Glomerular visceral epithelial cell (primary cell): ENCODE data around the gene CHMP3.
"Not testable (repeated sequence)": the region's sequence is repeated elsewhere in the genome, so short reads cannot be mapped to it uniquely, and the experiment has no call there.

Source experiments
- DNase-seq: peaks from one replicate; pipeline ENCODE4 v3.0.0-alpha.2; 2016; ENCODE audit errors: extremely low spot score

The CHMP3 gene

DNA sequence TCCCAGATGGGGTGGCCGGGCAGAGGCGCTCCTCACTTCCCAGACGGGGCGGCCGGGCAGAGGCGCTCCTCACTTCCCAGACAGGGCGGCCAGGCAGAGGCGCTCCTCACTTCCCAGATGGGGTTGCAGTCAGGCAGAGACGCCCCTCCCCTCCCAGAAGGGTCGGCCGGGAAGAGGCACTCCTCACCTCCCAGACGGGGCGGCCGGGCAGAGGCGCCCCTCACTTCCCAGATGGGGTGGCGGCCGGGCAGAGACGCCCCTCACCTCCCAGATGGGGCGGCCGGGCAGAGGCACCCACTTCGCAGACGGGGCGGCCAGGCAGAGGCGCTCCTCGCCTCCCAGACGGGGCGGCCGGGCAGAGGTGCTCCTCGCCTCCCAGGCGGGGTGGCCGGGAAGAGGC, 13.8 kb downstream of the CHMP3 start:
- DNase-seq: not testable (repeated sequence)

DNA sequence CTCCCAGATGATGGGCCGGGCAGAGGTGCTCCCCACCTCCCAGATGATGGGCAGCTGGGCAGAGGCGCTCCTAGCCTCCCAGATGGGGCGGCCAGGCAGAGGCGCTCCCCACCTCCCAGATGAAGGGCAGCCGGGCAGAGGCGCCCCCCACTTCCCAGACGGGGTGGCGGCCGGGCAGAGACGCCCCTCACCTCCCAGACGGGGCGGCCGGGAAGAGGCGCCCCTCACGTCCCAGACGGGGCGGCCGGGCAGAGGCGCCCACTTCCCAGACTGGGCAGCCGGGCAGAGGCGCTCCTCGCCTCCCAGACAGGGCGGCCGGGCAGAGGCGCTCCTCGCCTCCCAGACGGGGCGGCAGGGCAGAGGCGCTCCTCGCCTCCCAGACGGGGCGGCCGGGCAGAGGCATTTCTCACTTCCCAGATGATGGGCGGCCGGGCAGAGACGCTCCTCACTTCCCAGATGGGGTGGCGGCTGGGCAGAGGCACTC, 14.3 kb downstream of the CHMP3 start:
- not testable (repeated sequence) for DNase-seq

DNA sequence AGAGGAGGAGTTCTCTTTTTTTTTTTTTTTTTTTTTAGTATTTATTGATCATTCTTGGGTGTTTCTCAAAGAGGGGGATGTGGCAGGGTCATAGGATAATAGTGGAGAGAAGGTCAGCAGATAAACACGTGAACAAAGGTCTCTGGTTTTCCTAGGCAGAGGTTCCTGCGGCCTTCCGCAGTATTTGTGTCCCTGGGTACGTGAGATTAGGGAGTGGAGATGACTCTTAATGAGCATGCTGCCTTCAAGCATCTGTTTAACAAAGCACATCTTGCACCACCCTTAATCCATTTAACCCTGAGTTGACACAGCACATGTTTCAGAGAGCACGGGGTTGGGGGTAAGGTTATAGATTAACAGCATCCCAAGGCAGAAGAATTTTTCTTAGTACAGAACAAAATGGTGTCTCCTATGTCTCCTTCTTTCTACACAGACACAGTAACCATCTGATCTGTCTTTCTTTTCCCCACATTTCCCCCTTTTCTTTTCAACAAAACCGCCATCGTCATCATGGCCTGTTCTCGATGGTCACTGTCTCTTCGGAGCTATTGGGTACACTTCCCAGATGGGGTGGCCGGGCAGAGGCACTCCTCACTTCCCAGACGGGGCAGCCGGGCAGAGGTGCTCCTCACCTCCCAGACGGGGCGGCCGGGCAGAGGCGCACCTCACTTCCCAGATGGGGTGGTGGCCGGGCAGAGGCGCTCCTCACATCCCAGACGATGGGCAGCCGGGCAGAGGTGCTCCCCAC, 14.9 kb downstream of the CHMP3 start:
- not testable (repeated sequence) for DNase-seq

DNA sequence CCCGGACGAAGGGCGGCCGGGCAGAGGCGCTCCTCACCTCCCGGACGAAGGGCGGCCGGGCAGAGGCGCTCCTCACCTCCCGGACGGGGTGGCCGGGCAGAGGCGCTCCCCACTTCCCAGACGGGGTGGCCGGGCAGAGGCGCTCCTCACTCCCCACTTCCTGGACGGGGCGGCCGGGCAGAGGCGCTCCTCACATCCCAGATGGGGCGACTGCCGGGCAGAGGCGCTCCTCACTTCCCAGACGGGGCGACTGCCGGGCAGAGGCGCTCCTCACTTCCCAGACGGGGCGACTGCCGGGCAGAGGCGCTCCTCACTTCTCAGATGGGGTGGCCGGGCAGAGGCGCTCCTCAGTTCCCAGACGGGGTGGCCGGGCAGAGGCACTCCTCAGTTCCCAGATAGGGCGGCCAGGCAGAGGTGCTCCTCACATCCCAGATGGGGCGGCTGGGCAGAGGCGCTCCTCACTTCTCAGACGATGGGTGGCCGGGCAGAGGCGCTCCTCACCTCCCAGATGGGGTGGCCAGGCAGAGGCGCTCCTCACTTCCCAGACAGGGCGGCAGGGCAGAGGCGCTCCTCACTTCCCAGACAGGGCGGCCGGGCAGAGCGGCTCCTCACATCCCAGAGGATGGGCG, 17.8 kb downstream of the CHMP3 start:
- not testable (repeated sequence) for DNase-seq

DNA sequence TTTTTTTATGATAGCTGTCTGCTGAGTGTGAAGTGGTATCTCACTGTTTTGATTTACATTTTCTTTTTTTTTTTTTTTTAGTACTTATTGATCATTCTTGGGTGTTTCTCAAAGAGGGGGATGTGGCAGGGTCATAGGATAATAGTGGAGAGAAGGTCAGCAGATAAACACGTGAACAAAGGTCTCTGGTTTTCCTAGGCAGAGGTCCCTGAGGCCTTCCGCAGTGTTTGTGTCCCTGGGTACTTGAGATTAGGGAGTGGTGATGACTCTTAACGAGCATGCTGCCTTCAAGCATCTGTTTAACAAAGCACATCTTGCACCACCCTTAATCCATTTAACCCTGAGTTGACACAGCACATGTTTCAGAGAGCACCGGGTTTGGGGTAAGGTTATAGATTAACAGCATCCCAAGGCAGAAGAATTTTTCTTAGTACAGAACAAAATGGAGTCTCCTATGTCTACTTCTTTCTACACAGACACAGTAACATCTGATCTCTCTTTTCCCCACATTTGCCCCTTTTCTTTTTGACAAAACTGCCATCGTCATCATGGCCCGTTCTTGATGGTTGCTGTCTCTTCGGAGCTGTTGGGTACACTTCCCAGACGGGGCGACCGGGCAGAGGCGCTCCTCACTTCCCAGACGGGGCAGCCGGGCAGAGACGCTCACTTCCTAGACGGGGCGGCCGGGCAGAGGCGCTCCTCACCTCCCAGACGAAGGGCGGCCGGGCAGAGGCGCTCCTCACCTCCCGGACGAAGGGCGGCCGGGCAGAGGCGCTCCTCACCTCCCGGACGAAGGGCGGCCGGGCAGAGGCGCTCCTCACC, 18.8 kb downstream of the CHMP3 start:
- not testable (repeated sequence) for DNase-seq

DNA sequence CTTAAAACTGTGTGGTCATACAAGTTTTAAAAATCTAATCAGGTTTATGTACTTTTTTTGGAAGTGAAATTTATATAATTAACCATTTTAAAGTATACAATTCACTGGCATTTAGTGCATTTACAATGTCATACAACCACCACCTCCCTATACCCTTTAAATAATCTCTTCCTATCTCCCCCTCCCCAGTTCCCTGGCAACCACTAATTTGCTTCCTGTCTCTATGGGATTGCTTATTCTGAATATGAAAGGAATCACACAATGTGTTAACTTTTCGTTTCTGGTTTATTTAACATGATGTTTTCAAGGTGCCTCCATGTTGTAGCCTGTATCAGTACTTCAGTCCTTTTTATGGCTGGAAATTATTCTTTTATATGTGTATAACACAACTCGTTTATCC, 19.4 kb downstream of the CHMP3 start:
- DNase-seq: no peak

DNA sequence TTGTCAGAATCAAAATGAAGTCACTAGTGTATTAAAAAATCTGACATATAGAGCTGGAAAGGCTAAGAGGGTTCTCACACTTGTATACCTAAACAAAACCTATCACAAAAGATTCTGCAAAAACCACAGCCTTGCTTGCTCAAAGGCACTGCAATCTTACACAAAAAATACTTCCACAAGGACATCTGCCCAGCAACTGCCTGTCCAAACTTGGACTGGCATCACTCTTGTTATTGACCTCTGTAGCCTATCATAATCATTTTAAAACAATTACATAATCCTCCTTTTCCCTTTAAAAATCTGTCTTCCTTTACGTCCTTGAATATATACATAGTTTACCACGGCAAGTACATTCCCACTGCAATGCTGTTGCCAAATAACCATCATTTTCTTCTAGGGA, 19.9 kb downstream of the CHMP3 start:
- DNase-seq: no peak

DNA sequence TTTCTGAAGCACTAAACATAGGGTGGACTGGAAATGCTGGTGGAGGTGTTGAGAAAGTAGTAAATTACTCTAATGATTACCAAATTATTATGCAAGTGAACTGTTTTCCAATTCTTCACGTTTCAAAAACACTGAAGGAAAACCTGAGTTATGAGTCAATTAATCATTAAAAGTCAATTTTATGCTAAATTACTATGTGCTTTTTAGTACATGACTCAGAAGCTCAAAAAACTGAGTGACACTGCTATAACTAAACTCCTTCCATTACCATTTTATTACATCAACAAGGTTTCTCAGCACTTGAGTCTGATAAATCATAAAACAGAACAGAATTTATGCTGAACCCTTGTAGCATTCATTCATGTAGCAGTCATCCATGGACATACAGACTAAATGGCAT, 20.4 kb downstream of the CHMP3 start:
- DNase-seq: no peak

DNA sequence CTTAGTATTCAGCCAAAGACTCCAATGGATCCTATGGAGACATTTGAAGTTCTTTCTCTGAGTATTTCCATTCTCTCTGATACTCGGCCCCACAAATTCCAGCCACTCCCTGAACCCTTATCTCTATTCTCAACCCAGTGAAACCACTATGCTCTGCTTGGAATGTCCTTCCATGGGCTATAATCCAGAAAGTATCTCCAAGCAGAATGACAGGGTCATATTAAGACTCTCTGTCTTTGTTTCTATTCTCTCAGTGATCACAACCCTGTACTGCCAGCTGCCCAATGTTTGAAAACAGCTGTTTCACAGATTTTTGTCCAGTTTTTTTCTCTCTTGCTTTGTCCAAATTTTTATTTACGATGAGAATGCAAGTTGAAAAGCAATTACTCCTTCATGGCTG, 21.9 kb downstream of the CHMP3 start:
- DNase-seq: no peak

DNA sequence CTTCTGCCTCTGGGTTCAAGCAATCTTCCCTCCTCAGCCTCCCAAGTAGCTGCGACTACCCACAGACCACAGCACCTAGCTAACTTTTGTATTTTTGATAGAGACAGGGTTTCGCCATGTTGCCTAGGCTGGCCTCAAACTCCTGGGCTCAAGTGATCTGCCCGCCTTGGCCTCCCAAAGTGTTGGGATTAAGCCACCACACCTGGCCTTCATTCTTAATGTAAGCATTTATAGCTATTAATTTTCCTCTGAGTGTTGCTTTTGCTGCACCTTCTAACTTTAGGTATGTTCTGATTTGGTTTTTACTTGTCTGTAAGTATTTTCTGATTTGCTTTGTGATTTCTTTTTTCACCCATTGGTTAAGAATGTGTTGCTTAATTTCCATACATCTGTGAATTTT, 29.7 kb downstream of the CHMP3 start:
- no peak for DNase-seq

DNA sequence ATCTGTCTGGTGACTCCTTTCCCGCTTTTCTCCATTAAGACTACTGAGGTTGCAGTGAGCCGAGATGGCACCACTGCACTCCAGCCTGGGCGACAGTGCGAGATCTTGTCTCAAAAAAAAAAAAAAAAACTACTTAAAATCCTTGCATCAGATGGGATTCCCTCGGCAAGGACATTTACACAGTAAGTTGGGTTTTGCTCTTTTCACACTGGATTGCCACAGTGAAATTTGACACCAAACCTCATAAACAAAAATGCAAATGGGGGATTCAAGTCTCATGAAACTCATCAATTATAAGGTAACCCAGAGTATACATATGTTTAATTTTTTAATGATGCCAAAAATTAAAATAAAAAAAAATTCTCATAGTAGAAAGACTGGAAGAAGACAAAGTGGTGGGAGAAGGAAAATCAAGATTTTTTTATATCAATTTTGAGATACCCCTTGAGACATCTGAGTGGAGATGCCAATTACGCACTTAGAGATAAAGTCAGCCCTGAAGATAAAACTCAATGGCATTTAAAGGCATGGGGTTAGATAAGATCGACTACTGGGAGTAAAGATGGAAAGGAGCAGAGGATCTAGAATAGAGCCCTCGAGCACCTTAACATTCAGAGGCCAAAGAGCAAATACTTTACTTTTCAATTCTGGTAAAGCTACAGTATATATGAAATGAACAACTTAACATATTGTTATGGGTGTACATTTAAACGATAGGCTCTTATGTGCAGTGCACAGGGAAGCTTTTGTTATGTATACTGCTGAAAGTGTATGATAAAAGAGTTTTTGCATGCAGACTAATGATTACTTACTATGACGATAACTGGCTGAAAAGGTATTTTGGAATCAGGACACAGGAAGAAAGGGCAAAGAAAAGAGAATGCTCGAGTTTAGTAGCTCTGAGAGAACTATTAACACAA, 37.6 kb downstream of the CHMP3 start:
- no peak for DNase-seq

DNA sequence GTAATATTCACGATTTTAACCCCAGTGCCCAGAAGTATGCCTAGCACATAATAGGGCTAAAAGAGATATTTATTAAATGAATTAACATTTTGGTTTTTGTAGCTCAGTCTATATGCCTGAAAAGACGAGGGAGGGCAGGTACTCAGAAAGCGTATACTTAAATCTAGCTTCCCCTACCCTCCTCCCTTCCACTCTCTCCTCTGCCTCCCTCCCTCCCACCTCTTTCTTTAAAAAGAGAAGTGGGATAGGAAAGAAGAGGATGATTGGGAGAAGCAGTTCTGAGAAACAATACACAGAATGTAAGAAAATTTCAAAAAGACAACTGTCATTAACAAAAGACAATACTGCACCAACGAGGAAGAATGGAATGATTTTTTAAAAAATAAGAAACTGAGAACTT, 39.8 kb downstream of the CHMP3 start:
- no peak for DNase-seq

DNA sequence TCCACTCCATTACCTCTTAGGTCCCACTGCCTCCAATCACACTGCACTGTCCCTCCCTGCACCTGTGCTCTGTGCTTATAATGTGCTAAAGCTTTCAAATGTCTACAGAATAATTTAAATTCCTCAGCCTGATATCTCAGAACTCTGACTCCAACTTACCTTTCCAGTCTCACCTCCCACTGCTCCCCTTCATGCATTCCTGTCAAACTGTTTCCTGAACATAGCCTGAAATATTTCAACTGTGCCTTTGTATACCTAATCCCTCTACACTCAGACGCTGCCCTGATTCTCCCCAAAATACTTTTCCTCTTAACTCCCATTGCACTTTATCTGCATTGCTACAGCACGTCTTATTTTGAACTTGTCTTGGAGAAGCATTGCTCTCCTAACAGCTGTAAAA, 40.5 kb downstream of the CHMP3 start:
- DNase-seq: no peak

DNA sequence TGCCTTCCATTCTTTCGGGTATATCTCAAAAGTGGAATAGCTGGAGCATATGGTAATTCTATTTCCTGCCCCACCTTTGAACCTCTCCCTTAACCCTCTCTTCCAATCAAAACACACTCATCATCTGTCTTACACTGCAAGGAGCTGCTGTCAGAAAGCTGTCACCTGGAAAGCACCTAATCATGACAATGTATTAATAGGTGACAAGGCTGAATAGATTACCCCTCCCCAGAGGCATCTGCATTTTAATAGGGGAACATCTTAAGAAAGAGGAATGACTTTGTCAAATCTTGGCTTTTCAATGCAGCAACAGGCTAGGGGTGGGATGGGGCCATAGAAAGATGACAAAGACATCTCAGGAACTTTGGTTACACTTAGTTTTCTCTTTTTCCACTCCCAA, 41.3 kb downstream of the CHMP3 start:
- DNase-seq: no peak

DNA sequence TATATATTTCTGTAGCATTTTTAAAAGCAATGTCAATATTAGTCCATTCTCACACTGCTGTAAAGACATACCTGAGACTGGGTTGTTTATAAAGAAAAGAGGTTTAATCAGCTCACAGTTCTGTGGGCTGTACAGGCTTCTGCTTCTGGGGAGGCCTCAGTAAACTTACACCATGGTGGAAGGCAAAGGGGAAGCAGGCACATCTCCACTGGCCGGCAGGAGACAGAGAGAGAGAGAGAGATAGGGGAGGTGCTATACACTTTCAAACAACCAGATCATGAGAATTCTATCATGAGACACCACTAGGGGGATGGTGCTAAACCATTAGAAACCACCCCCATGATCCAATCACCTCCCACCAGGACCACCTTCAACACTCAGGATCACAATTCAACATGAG, 43.1 kb downstream of the CHMP3 start:
- DNase-seq: no peak

DNA sequence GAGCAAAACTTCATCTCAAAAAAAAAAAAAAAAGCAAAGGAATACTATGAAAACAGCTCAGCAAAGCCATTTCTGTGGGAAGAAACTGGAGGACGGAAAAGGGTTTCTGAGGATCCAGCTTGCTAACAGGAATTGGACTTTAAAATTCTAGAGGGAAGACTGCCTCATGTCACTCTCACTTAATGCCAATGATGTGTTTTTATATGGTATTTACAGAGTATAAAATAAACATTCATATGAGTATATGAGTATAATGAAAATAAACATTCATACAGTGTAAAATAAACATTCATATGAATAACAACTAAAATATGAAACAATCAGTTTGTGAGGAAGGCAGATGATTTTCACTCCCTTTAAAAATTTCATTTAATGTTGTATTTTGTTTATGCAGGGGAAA, 43.9 kb downstream of the CHMP3 start:
- no peak for DNase-seq

DNA sequence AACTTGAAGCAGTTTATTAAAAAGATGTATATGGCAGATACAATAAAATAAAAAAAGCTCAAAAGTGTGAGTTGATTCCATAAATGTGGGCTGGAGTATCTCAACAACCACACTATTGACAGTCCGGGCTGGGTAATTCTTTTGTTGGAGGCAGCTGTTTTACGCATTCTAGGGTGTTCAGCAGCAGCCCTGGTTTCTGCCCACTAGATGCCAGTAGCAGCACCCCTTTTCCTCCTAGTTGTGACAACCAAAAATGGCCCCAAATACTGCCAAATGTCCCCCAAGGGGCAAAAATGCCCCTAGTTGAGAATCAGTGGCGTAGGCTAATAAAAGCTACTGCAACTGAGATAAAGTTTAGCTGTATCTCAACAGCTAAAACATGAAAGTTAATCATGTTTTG, 44.8 kb downstream of the CHMP3 start:
- DNase-seq: no peak

DNA sequence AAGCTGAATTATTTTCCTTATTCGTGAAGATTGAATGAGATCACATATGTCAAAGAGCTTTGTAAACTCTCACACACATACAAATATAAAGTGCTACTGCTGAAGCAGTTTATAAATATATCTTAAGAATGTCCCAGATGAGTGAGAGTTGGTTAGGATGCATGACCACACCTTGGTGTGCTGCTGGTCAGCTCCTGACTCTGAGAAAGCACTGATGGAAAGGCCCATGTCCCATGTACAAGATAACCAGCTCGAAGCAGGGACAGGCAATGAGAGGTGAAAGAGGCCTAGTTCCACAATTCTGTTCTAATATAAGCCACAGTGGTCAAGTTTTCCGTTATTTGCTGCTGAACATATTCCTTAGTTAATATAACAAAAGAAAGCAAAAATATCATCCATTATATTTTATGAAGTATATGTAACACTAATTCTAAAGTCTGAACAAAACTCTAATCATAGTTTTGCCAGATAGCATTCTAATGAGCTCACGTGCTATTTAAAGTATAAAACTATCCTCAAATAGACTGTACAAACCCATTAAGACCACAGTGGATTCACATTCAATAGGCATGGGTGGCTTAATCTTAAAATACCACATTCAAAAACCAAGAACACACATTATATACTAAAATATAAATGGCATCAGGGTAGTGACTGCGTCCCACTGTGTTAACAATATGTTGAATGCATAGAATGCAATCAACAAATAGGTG, 49.1 kb downstream of the CHMP3 start:
- DNase-seq: no peak

DNA sequence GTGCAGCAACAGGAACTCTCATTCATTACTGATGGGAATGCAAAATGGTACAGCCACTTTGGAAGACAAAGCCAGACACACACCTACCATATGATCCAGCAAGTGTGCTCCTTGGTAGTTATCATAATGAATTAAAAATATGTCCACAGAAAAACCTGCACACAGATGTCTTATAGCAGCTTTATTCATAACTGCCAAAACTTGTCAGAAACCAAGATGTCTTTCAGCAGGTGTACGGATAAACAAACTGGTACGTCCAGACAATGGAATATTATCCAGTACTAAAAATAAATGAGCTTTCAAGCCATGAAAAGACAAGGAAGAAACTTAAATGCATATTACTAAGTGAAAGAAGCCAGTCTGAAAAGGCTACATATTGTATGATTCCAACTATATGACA, 50.4 kb downstream of the CHMP3 start:
- no peak for DNase-seq

DNA sequence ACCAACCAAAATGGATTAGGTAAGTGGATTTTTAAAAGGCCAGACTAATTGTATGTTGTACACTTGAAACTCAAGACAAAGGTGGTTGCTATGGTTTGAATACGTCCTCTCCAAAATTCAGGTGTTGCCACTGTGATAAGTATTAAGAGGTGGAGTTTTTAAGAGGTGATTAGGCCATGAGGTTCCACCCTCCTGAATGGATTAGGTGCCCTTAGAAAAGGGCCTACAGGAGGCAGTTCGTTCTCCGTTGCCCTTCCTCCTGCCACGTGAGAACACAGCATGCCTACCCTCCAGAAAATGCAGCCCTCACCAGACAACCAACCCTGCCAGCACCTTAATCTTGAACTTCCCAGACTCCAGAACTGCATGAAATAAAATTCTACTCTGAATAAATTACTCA, 51.2 kb downstream of the CHMP3 start:
- DNase-seq: no peak

DNA sequence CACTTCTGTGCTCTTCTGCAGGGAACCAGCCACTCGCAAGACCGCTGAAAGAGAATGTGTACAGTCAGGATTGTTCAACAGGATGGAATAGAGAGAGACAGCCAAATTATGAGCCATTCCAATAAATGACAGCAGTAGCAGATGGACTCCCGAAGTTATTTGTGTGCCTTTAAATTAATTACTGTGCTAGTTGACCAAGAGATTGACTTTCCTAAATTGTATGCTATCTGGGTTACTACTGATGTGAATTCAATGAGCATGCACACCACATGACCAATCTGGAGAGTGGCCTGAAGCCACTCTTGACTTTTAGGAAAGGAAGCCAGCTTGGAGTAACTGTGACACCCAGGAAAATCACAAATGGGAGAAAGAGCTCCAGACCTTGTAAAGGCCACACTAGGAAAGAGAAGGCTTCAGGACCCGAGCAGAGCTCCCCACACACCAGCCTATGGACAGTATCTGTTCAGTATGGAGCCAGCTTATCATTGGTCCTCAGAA, 52.8 kb downstream of the CHMP3 start:
- no peak for DNase-seq
